GM12874 (cell line): ENCODE measurements around the gene SNRPA.

Experiments used
- TF ChIP-seq, protein P1 (sequence below): IDR thresholded peaks from 2 replicates; pipeline ENCODE4 v1.5.1; 2011; ENCODE audit warnings: low read depth, mild to moderate bottlenecking, control low read depth, low read length, moderate library complexity; ENCODE audit not compliant: insufficient read depth

The SNRPA gene

DNA sequence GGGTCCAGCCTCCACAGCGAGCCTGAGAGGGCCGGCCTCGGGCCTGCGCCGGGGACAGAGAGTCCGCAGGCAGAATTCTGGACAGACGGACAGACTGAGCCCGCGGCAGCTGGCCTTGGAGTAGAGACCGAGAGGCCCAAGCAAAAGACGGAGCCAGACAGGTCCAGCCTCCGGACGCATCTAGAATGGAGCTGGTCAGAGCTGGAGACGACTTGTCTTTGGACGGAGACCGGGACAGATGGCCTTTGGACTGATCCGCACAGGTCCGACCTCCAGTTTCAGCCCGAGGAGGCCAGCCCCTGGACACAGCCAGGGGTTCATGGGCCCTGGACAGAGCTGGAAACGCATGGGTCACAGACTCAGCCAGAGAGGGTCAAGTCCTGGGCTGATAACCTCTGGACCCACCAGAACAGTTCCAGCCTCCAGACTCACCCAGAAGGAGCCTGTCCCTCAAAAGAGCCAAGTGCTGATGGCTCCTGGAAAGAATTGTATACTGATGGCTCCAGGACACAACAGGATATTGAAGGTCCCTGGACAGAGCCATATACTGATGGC lies 33.6 kb upstream of the SNRPA start:
- TF ChIP-seq, protein P1, sequence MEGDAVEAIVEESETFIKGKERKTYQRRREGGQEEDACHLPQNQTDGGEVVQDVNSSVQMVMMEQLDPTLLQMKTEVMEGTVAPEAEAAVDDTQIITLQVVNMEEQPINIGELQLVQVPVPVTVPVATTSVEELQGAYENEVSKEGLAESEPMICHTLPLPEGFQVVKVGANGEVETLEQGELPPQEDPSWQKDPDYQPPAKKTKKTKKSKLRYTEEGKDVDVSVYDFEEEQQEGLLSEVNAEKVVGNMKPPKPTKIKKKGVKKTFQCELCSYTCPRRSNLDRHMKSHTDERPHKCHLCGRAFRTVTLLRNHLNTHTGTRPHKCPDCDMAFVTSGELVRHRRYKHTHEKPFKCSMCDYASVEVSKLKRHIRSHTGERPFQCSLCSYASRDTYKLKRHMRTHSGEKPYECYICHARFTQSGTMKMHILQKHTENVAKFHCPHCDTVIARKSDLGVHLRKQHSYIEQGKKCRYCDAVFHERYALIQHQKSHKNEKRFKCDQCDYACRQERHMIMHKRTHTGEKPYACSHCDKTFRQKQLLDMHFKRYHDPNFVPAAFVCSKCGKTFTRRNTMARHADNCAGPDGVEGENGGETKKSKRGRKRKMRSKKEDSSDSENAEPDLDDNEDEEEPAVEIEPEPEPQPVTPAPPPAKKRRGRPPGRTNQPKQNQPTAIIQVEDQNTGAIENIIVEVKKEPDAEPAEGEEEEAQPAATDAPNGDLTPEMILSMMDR, result no peak

DNA sequence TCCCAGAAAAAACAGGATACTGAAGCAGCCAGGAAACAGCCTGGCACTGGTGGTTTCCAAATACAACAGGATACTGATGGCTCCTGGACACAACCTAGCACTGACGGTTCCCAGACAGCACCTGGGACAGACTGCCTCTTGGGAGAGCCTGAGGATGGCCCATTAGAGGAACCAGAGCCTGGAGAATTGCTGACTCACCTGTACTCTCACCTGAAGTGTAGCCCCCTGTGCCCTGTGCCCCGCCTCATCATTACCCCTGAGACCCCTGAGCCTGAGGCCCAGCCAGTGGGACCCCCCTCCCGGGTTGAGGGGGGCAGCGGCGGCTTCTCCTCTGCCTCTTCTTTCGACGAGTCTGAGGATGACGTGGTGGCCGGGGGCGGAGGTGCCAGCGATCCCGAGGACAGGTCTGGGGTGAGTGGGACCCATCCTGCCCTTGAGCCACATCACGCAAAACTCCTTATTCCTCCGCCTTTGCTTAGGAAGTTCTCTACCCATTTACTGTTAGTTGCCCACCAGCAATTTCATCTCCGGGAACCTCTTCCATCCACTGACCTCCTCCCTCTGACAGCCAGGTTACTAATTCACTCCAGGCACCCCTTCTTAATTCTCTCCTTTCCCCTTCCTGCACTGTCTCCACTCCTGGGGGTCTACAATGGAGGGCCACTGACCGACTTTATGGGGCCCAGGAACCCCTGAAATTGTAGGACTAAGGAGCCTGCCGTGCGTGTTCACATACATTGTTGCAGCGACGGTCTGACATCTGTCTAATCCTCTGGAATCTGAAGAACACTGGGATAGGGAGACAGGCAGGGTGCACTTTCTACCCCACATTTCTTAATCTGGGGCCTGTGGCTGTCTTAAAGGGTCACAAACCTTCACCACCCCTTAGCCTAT lies 32.9 kb upstream of the SNRPA start:
- TF ChIP-seq, protein P1, result no peak

DNA sequence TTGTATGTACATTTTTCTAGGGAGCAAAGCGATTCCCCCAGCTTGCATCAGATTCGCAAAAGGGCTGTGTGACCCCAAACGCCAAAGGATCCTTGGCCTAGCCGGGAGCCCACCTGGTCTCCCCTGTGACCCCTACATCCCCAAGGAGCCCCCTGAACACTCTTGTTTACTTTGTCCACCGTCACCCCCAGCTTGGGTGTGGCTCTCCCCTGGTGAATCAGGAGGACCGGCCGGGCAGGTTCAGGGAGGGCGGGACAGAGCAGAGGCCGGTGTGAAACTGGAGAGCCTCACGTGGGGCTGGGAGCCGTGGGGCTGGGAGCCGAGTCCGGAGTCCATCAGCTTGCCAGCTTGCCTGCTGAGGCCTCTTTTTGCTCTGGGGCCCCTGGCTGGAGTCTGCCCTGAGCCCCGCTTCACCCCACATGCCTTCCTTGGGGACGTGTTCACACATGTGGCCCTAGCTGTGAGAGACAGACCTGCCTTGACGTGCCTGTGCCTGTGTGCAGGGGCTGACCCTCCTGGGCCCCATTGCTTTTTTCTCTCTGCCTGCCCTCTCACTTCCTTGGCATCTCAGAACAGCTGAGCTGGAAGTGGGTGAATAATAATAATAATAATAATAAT lies 32.1 kb upstream of the SNRPA start:
- TF ChIP-seq, protein P1, result no peak

DNA sequence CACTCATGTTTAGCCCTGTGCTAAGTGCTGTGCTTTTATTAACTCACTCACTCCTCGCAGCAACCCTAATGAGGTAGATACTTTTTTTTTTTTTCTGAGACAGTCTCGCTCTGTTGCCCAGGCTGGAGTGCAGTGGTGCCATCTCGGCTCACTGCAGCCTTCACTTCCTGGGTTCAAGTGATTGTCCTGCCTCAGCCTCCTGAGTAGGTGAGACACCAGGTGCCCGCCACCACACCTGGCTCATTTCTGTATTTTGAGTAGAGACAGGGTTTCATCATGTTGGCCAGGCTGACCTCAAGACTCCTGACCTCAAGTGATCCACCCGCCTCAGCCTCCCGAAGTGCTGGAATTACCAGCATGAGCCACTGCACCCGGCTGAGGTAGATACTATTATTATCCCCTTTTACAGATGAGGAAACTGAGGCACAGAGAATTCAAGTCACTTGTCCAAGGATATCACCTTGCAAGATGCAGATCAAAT lies 31.5 kb upstream of the SNRPA start:
- TF ChIP-seq, protein P1, result no peak

DNA sequence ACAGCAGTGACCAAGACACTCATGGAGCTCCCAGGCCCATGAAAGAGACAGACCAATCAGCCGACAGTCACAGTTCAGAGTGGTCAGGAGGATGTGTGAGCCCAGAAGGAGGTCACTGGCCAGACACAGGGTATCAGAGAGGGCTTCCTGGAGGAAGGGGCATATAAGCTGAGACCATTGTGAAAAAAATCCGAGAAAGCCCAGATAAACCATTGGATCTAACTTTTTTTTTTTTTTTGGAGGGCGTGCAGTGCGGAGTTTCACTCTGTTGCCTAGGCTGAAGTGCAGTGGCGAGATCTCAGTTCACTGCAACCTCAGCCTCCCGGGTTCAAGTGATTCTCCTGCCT lies 29.9 kb upstream of the SNRPA start:
- TF ChIP-seq, protein P1, result no peak

DNA sequence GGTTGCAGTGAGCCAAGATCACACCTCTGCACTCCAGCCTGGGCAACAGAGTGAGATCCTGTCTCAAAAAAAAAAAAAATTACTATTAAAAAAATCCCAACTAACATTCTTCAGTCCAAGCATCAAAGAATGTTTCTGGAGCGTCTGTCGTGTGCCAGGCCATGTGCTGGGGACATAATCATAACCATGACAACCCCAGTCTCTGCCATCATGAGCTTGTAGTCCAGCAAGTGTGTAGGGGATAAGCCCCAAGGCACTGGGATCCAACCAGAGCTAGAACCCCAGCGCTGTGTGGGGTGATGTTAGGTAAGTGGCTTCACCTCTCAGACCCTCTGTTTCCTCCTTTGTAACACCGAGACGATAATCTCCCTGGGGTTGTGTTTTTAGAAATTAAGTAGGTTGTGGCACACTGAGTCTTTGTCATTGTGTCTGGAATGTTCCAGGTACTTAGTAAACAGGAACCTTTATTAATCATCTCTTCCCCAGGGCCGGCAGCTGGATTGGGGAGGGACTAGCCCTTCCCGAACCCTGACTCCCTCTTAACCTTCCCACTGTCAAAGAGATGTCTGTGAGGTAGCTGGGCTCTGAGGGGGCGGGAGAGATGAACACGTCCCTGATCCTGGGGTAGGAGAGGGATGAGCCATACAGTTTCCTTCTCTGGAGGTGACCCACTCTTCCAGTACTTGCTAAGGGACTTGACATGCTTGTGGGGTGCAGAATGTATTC lies 28.9 kb upstream of the SNRPA start:
- TF ChIP-seq, protein P1, result no peak
